ENCODE data around the gene PPP2R2D.

GRCh38 chr10:131900350-131901152 lies at the start of gene PPP2R2D:
- TF ChIP-seq CTCF (conservative IDR thresholded peaks at IDR 0.05; ENCODE audit: low read length) (no peak), EZH2phosphoT487 (IDR thresholded peaks at IDR 0.05; ENCODE audit: borderline replicate concordance) (no peak)
